ENCODE measurements around the gene RELN.

Gene RELN

DNA sequence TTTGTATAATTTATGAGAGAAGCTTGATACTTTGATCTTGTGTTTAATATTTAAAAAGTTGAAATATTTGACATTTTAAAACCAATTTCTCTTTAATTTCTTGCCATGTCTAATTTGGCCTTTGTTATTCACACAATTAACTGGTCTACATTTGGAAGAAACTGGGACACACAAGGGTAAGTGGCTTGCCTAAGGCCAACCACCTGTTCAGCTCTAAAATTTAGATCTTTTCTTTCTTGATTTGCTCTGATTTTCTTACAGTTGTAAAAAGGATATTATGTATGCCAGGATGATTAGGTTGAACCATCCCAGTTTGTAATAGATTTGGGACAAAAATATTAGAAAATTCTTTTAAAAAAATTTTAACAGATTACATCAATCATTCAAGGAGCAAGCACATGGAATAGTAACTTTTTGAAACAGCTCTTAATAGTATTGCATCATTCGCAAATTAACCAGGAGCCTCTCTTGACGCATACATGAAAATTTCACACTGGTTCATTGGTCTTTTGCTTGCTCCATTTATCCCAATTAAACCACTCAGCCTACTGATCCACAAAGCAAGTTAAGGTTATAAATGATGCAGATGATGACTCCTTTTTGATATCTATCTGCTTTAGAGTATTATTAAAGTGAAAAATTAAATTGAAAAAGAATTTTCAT is 321.0 kb downstream of the RELN start:
- DNase-seq, result no peak

DNA sequence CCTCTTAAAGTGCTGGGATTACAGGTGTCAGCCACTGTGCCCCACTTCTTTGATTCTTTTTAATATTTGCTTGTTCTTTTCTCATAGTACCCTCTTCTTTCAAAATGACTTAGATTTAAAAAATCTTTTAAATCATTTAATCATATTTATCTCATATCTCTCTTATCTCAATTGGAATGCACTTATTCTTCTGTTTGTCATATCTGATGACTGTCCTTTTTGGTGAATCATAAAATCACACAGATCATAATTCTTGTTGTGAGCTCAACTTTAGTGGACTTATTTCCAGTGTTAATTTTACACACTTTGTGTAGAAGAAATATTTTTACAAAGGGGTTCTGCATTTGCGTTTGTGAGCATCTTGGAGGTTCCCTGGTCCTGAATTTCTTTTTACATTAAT is 323.1 kb downstream of the RELN start:
- no peak for DNase-seq

DNA sequence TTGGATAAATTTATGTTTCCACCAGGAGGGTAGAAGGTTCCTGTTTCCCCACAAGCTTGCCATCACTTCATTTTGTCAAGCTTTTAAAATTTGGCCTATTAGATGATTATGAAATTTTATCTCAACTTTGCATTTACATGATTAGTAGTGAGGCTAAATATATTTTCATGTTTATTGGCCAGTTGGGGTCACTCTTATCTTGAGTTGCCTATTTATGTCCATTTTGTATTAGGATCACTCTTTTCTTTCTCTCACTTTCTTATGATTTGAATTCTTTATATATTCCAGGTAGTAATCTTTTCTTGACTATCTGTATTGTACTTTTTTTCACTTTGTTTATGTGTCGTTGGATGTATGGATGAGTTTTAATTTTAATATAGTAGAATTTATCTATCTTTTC is 324.9 kb downstream of the RELN start:
- DNase-seq, result no peak

DNA sequence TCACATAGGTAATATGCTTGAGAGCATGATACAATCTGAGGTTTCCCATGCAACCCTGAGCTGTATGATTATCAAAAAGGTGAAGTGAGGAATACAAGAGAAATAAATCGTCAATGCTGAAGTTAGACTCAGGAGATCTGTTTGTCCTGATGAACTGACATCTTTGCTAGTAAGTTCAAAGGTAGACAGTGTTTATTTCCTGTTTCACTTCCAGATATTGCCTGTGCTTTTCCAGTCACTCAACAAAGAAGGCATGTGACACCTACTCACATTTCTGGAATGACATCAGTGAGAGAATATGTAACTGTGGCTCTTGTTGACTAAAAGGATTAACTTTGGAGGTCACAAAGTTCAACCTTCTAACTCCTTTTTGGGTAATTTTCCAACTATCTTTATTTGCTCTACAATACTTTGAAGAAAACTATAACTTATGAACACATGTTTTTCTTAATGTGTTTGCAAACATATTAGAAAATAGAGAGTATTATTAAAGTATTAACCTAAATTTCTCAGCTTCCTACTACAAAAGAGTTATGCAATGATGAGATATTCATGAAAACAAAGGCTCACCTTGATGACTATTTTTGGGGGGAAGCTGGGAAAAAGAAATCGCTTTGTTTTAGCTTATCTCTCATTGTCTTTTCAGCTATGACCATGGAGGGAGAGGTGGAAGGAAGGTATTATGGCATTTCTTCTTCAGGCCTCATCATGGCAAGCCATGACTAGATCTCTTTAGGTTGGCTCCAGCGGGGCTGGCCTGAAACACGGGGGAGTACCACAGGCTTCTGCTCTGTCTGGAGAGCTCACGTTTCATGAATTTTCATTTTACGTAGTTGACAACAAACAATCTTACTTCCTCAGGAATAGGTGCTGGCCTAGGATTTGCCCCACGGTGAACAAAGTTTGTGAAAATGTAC is 328.7 kb downstream of the RELN start:
- DNase-seq, result no peak

DNA sequence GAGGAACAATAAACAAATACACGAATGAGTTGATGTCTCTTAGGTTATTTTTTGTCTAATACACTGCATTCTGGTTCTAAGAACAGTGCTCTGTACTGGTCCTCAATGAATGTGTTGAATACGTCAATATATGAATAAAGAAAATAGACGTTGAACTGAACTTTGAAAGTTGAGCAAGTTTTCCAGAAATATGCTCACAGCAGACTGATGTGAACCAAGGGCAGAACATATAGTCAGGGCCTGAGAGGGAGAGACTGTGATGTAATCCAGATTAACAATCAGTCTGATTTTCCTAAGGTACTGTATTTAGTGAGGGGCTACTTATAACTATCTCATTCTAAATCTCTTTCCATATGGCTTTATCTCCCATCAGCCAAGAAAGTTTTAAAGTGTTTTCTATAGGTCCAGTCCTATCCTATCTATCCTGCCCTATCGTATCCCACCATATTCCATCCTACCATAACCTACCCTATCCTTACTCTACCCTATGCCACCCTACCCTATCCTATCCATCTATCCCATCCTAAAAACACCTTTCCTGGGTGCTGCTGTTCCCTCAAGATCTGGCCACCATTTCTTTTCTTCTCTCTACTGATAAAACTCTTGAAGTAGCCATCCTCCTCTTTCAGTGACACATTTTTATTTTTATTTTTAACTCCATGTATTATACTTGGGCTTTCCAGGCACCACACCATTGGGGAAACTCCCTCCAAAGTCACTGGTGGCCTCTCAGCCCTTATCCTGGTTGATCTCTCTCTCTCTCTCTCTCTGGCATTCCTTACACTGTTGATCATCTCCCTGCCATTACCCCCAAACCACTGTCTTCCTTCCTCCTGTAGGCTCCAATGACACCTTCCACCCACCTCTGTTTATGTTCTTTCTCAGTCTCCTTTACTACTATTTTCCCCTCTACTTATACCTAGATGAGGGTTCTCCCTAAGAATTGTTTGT is 331.1 kb downstream of the RELN start:
- DNase-seq, result no peak

DNA sequence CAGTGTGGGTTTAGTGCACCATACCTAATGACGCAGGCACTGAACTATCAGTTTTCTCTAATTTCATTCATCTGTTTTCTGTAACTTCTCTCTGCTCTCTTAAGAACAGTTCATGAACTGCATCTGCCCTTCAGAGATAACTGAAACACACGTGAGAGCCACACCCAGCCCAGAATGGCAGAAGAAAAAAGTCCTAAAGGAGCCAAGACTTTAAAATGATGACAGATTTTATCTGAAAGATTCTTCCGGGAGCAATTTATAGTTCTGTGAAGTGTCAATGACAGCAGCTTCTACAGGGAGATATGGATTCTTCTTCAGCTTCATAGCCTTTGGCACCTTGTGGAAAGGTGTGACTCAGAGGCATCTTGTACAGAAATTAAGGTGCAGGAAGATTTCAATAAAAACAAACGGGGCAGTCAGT is 332.0 kb downstream of the RELN start:
- no peak for DNase-seq

DNA sequence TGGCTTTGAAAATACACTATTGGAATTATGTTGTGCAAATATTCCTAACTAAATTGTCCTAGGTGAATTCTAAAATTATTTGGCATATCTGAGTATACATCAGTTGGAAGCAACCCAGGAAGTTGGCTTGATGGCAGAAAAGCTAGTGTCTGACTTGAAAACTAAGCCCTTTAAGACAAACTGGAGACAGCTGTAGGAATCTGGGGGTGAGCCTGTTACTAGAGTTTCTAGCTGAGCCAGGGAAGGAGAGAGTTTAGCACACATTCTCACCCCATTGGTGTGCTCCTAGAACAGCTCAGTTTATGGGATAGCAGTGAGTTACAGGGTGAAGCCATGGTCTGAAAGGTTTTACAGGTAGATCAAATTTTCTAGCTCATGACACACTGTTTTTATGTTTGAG is 333.2 kb downstream of the RELN start:
- no peak for DNase-seq

DNA sequence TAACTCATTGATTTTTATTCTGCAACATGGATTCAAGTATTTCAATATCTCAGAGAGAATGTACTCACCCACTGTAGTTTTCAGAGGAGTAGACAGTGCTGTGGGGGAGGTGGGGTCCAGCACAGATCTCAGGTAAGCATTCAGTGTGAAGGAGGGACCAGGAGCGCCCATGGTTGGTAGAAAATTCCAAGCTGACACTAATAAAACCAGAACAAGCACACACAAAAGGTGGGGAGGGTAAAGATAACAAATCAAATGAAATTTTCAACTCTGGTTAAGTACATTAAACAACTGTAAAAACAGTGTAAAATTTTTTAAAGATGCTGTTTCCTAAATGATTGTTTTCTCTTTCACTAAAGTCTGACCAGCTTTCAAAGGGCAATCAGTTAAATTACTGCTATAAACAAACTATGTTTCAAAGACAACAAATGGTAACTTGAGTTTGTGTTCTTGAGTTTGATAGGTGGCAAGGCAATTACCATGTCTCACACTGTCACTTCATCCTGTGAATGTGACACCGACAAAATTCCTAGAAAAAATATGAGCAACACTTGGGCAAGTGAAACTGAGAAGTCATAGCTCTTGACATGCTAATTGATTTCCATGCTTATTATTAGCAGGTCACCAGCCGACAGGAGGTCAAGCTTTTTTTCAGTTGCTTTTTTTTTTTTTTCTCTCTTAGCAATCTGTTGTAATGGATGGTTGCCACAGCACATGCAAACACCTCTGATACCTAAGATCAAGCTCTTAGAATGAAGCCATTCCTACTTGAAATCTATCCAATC is 337.7 kb downstream of the RELN start:
- DNase-seq, result no peak

DNA sequence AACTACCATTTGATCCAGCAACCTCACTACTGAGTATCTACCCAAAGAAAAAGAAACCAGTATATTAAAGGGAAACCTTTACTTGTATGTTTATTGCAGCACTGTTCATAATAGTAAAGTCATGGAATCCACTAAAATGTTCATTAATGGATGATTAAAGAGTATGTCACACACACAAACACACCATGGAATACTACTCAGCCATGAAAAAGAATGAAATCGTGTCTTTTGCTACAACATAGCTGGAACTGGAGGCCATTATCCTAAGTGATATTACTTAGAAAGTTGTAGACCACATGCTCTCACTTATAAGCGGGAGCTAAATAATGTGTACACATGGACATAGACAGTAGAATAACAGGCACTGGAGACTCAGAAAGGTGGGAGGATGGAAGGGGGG is 340.4 kb downstream of the RELN start:
- DNase-seq, result no peak

DNA sequence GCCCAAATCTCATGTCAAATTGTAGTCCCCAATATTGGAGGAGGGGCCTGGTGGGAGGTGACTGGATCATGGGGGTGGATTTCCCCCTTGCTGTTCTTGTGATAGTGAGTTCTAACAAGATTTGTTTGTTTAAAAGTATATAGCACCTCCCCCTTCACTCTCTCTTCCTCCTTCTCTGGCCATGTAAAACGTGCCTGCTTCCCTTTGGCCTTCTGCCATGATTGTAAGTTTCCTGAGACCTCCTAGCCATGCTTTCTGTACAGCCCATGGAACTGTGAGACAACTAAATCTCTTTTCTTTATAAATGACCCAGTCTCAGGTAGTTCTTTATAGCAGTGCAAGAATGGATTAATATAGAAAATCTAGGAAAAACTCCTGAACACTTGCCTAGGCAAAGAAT is 341.3 kb downstream of the RELN start:
- DNase-seq, result no peak

DNA sequence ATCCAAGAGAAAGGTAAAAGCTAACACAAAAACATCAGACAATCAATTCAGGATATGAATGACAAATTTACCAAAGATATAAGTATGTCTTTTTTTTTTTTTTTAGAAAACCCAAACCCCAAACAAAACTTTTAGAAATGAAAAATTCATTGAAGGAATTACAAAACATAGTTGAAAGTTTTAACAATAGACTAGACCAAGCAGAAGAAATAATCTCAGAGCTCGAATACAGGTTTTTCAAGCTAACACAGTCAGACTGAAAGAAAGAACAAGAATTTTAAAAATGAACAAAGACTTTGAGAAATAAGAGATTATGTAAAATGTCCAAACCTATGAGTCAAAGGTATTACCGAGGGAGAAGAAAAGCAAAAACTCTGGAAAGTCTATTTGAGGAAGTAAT is 345.1 kb downstream of the RELN start:
- no peak for DNase-seq

DNA sequence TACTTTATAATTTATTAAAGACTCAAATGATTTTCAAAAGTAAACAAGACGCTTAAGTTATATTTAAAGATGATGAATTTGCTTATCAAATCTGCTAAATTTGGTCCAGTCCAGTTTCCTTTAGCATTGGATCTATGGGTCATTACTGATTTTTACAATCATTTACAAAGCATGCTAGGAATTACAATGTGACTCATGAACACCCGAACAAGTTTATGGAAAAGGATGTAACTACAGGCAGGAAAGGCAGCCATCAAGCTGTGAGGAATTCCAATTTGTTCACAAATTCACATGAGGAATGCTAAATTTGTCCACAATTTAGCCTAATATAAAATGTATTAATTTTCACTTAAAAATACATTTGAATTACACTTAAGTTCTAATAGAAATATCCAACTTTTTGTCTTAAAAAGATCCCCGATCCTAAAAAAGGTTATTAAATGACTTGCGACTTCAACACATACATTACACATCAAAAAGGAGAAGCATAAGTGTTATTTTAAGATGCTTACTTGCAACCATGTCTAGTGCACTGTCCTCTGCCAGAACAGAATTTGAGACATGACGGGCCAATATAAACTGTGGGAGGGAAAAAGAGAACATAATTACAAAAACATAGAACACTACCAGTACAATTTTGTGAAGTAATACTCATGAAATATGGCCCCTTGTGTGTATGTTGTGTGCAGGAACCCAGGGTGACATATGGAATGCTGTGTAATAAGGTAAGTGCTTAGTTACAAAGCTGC is 349.3 kb downstream of the RELN start:
- DNase-seq, result no peak

DNA sequence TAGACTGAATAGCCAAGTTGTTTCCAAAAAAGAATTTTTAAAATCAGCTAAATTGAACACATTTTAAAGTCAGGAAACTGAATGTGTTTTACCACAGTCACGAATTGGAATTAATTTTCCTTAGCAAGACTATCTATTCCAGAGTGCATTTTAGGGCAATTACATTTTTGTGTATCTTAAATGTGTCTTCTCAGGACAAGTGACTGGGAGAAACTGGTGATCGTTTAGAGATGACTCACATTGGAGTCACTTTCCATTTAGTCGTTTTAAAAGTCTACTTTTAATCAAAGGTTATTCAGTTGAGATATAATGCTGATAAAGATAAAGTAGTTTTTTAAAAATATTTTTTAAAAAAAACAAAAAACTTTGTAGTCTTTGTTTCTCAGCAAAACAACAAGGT is 351.7 kb downstream of the RELN start:
- DNase-seq, result no peak

DNA sequence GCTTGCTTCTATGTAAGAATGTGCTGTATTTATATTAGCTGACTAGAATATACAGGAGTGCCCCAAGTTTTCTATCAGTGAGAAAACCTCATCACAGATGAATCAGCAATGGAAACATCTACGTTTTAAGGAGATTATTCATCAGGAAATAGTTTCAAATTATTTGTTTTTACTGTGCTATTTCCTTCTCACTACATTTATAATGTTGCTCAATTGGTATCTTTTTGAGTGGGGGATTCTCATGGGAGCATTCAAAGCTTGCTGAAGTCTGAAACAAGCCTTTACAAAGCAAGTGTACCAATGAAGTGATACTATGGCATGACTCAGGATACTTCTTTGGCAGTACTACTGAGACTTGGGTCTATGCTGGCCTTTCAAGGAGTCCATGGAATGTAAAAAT is 352.4 kb downstream of the RELN start:
- DNase-seq, result no peak

DNA sequence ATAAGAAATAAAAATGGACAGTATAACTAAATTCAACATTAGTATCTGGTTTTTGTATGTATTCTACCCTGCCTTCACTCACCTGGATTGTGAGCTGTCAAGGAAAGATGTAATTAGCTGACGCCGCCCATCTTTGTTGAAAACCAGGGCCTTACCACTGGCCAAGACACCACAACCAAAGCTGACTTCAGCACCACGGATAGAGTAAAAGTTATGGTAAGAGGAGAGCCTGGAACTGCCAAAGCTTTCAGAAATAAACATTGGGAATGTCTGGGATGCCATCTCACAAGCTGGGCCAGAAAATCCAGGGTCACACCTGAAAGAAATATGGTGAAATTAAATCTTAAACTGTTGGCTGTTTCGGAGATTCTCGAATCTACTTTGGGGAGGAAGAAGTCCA is 353.3 kb downstream of the RELN start:
- no peak for DNase-seq

DNA sequence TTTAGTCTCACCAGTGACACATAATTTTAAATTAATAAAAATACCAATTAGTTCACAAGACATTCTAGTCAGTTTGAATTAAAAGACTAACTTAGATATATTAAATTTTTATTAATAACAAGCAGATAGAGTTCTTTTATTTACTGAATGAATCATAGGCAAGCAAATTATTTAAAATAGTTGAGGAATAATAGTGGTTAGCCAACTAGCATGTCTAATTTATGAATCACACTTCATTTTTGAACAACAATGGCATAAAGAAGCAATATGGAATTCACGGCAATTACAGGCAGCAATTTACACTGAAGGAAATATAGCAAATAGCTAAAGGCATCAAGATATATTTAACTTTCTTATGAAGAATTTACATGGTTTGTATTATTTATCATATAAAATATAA is 356.5 kb downstream of the RELN start:
- DNase-seq, result no peak

DNA sequence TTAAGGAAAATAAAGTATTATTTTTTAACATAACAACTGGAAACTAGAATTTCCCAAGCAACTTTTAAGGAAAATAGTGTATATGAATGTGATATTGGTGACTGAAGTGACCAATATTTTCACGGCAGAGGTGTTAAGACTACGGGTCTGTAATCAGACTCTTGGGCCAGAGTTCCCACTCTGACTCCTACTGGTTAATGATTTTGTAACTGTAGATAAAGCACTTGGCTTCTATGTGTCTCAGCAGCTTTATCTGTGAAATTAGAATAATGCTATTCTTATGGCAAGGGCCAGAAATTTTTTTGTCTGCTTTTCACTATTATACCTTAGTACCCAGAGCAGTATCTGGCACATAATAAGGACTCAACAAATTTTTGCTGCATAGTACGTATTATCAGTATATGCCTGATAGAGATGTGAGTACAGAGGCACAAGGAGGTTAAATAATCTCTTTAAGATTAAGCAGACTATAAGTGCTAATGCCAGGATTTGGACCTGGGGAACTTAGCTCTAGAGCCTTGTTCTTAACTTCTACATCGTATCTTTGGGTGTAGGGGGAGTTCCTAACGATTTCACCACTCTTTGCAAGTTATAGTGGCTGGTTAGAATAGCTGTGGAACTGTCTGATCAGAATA is 357.3 kb downstream of the RELN start:
- DNase-seq, result no peak

DNA sequence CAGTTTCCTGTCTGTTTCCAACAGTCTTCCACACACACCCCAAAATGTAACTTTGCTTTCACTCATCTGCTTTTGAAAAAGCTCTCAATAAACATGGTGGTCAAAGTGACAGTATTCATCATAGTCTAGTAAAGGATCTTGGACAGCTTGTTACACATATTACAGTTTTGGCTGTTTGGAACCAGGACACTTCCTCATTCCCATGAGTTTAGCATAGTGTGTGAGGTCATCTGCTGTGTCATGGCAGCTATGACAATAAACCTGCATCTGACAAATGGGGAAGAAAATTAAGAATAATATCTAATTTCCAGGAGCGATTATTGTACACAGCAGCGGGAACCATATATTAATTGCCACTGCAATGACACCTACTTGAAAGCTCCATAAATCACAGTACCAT is 359.1 kb downstream of the RELN start:
- no peak for DNase-seq

DNA sequence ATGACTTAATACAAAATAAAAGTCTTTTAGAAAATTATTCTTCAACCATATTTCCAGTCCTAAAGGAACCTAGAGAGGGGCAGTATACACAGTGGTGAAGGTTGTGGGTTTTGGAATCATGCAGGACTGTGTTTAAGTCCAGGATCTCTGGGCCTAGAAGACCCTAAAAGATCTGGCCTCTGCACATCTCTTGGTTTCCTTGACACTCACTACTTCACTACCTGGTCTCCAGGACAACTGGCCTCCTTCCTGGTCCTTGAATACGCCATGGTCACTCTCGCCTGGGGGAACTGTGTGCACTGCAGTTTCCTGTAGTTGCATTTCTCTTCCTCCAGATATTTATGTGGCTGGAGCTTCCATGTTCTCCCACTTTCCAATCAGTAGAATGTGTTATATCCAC is 360.7 kb downstream of the RELN start:
- DNase-seq, result no peak

DNA sequence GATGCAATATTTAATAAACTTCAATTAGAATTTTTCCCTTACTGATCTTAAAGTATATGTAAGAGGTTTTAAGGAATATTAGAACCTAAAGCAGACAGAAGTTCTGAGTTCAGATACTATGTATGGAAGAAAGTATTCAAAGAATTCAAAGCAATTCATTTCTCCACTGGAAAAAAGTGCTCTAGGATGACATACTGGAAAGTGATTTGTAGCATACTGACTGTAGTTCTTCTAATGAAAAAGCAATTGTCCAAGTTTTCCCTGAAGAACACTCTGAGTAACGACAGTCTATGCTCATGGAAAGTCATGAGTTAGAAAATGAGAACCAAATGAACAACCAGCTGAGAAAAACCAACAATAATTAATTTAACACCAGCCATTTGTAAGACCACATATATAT is 362.7 kb downstream of the RELN start:
- DNase-seq, result no peak

DNA sequence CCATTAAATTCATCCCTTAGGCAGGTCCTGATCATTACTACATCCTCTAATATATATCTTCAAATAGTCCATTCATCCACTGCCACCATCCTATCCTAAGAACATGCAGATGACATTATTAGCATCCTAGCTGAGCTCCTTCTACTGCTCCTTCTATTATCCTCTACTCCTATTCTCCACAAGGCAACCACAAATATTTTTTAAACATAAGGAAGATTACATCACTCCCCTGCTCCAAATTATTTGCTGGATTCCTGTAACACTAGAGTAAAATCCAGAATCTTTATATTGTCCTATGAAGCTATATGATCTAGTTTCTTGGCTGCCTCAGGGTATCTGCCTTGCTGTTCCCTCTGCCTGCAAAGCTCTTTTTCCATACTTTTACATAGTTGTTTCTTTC is 367.2 kb downstream of the RELN start:
- no peak for DNase-seq

Data from activated CD4-positive, alpha-beta T cell treated with anti-CD3 and anti-CD28 coated beads for 4 hours (primary cell).